H1 (cell line): ENCODE data around the gene CDK2. TPM values are rescaled to one million over a fixed set of nuclear protein-coding genes. Genes with fewer than 3 reads are reported as not detected.
"Not testable (repeated sequence)": the region's sequence is repeated elsewhere in the genome, so short reads cannot be mapped to it uniquely, and the experiment has no call there.

Source experiments
- CTCF ChIA-PET: fragments of 300-600 bp; sonication (Branson Sonifier 250); formaldehyde crosslinking; loops from one replicate; lab custom pipeline; 2021; ENCODE audit not compliant: partially characterized antibody; lab: Charles Lee
- POLR2A ChIA-PET: fragments of 300-600 bp; sonication (Branson Sonifier 250); formaldehyde crosslinking; loops from one replicate; lab custom pipeline; 2021; ENCODE audit warnings: inconsistent platforms; ENCODE audit not compliant: partially characterized antibody; lab: Charles Lee
- DNase-seq, 2 experiments: peaks; one replicate each; pipeline versions ENCODE4 v3.0.0 to v3.0.0-alpha.2; 2010 to 2022; ENCODE audit warnings: low spot score in 2 of 2, low read depth in 1 of 2, mixed read lengths in 1 of 2
- FAIRE-seq: peaks from 2 replicates; lab custom pipeline; 2011; peaks lifted over from hg19 to GRCh38; lab: Jason Lieb, UNC
- H2AFZ ChIP-seq: 2 replicates; pipeline ENCODE4 v1.8.1; 2012; ENCODE audit warnings: low read length, inconsistent platforms
- H2AK5ac ChIP-seq: 2 replicates; pipeline ENCODE4 v1.6.1; 2013; ENCODE audit warnings: low read depth, low read length
- H2BK120ac ChIP-seq: replicated peaks from 2 replicates; pipeline ENCODE3; 2013; ENCODE audit warnings: low read depth, low read length, inconsistent platforms
- H2BK12ac ChIP-seq: 2 replicates; pipeline ENCODE4 v1.6.1; 2013; ENCODE audit warnings: low read depth, low read length
- H2BK15ac ChIP-seq: 2 replicates; pipeline ENCODE4 v1.6.1; 2013; ENCODE audit warnings: low read length
- H2BK20ac ChIP-seq: 2 replicates; pipeline ENCODE4 v1.6.1; 2013; ENCODE audit warnings: low read length
- H2BK5ac ChIP-seq: 2 replicates; pipeline ENCODE4 v1.6.1; 2013; ENCODE audit warnings: low read depth, low read length
- H3K14ac ChIP-seq: 2 replicates; pipeline ENCODE4 v1.6.1; 2013; ENCODE audit warnings: inconsistent platforms; ENCODE audit not compliant: insufficient read length
- H3K18ac ChIP-seq: 2 replicates; pipeline ENCODE4 v1.6.1; 2013; ENCODE audit warnings: low read length; ENCODE audit errors: extremely low read depth
- H3K23ac ChIP-seq: 2 replicates; pipeline ENCODE4 v1.6.1; 2013; ENCODE audit warnings: inconsistent platforms; ENCODE audit not compliant: insufficient read length
- H3K23me2 ChIP-seq: 2 replicates; pipeline ENCODE4 v1.6.1; 2013; ENCODE audit warnings: low read depth, low read length
- H3K27ac ChIP-seq: 2 replicates; pipeline ENCODE4 v1.6.1; 2011; ENCODE audit warnings: low read depth, low read length, inconsistent platforms
- H3K27me3 ChIP-seq, 4 experiments: replicated peaks in 1 of 4; 1 replicate in 1 of 4; 2 replicates in 3 of 4; pipeline versions ENCODE4 v1.6.1 to v1.8.1; 2011 to 2013; ENCODE audit warnings: low read length in 3 of 4, mild to moderate bottlenecking in 3 of 4, inconsistent platforms in 2 of 4, mixed read lengths in 2 of 4, moderate library complexity in 1 of 4; ENCODE audit not compliant: control insufficient read depth in 3 of 4, insufficient read depth in 3 of 4; ENCODE audit errors: extremely low read depth in 1 of 4
- H3K36me3 ChIP-seq, 4 experiments: 2 replicates each; pipeline versions ENCODE4 v1.6.1 to v1.8.1; 2011 to 2013; ENCODE audit warnings: mild to moderate bottlenecking in 4 of 4, low read length in 3 of 4, moderate library complexity in 2 of 4, control low read depth in 1 of 4, inconsistent platforms in 1 of 4; ENCODE audit not compliant: insufficient read depth in 4 of 4, control insufficient read depth in 2 of 4
- H3K4ac ChIP-seq: replicated peaks from 2 replicates; pipeline ENCODE3; 2013; ENCODE audit warnings: low read length, low read depth, mixed read lengths, inconsistent platforms; ENCODE audit not compliant: insufficient read length
- H3K4me1 ChIP-seq, 4 experiments: replicated peaks in 1 of 4; 1 replicate in 1 of 4; 2 replicates in 3 of 4; pipeline versions ENCODE4 v1.6.1 to v1.8.1; 2011 to 2013; ENCODE audit warnings: low read length in 3 of 4, inconsistent platforms in 2 of 4, mixed read lengths in 1 of 4; ENCODE audit not compliant: insufficient read depth in 4 of 4, control insufficient read depth in 3 of 4
- H3K4me2 ChIP-seq, 2 experiments: 2 replicates each; pipeline versions ENCODE4 v1.6.1 to v1.8.1; 2011 to 2013; ENCODE audit warnings: low read depth in 2 of 2, low read length in 2 of 2, control low read depth in 1 of 2, inconsistent platforms in 1 of 2, mild to moderate bottlenecking in 1 of 2; ENCODE audit not compliant: insufficient read depth in 1 of 2
- H3K4me3 ChIP-seq, 4 experiments: fragments of 200-600, 300-600 bp in 1 of 4; sonication (generic), shearing (Covaris generic), sonication (Bioruptor Twin) in 1 of 4; 2 replicates each; pipeline versions ENCODE4 v1.5.1 to v1.8.1; 2011 to 2016; ENCODE audit warnings: low read length in 4 of 4, low read depth in 3 of 4, control low read depth in 2 of 4, inconsistent platforms in 2 of 4, mild to moderate bottlenecking in 2 of 4, mixed read lengths in 1 of 4, moderate library complexity in 1 of 4; ENCODE audit not compliant: insufficient read depth in 2 of 4; ENCODE audit errors: extremely low read depth in 1 of 4
- H3K56ac ChIP-seq: replicated peaks from 2 replicates; pipeline ENCODE3; 2013; ENCODE audit warnings: low read depth, mild to moderate bottlenecking, mixed read lengths, low read length, inconsistent platforms; ENCODE audit not compliant: insufficient read length
- H3K79me1 ChIP-seq: 2 replicates; pipeline ENCODE4 v1.6.1; 2013; ENCODE audit warnings: low read depth, low read length, control low read depth
- H3K79me2 ChIP-seq, 2 experiments: 2 replicates each; pipeline versions ENCODE4 v1.6.1 to v1.8.1; 2012 to 2013; ENCODE audit warnings: low read length in 2 of 2, mild to moderate bottlenecking in 2 of 2, inconsistent platforms in 1 of 2; ENCODE audit not compliant: insufficient read depth in 2 of 2, control insufficient read depth in 1 of 2
- H3K9ac ChIP-seq, 4 experiments: replicated peaks in 1 of 4; 1 replicate in 1 of 4; 2 replicates in 3 of 4; pipeline versions ENCODE4 v1.6.1 to v1.8.1; 2011 to 2013; ENCODE audit warnings: low read depth in 3 of 4, low read length in 3 of 4, control low read depth in 2 of 4, mild to moderate bottlenecking in 2 of 4, moderate library complexity in 2 of 4, inconsistent platforms in 1 of 4; ENCODE audit errors: extremely low read depth in 1 of 4
- H3K9me3 ChIP-seq, 2 experiments: 2 replicates each; pipeline versions ENCODE4 v1.6.1 to v1.8.1; 2012 to 2013; ENCODE audit warnings: mild to moderate bottlenecking in 2 of 2, moderate library complexity in 2 of 2, control low read depth in 1 of 2, inconsistent platforms in 1 of 2, low read depth in 1 of 2, low read length in 1 of 2, mixed read lengths in 1 of 2; ENCODE audit not compliant: insufficient read depth in 2 of 2
- H4K20me1 ChIP-seq, 2 experiments: replicated peaks in 1 of 2; 2 replicates each; pipeline versions ENCODE3 to v1.8.1; 2011 to 2013; ENCODE audit warnings: inconsistent platforms in 2 of 2, low read length in 2 of 2, mild to moderate bottlenecking in 1 of 2; ENCODE audit not compliant: insufficient read depth in 2 of 2, control insufficient read depth in 1 of 2
- H4K5ac ChIP-seq: 2 replicates; pipeline ENCODE4 v1.6.1; 2013; ENCODE audit warnings: low read length, low read depth, mixed read lengths, inconsistent platforms; ENCODE audit not compliant: insufficient read length
- H4K8ac ChIP-seq: 2 replicates; pipeline ENCODE4 v1.8.0; 2013; ENCODE audit warnings: mild to moderate bottlenecking, moderate library complexity, low read length, inconsistent platforms; ENCODE audit not compliant: insufficient read depth; ENCODE audit errors: extremely low read depth
- H4K91ac ChIP-seq: replicated peaks from 2 replicates; pipeline ENCODE3; 2013; ENCODE audit warnings: low read length, mixed read lengths, inconsistent platforms; ENCODE audit not compliant: insufficient read length
- KDM4A ChIP-seq: IDR thresholded peaks from one replicate; pipeline ENCODE4 v1.7.1; 2012; ENCODE audit warnings: low read depth, mild to moderate bottlenecking, moderate library complexity, low read length, inconsistent platforms; ENCODE audit not compliant: severe bottlenecking
- PHF8 ChIP-seq: fragments of 200-600 bp; sonication (generic); conservative IDR thresholded peaks from 2 replicates; pipeline ENCODE4 v1.7.1; 2012; ENCODE audit warnings: low read depth, mild to moderate bottlenecking, inconsistent platforms, low read length, moderate library complexity
- POLR2AphosphoS5 ChIP-seq: IDR thresholded peaks from 2 replicates; pipeline ENCODE4 v1.6.1; 2011; ENCODE audit warnings: low read depth, low read length
- SIN3A ChIP-seq, 2 experiments: IDR thresholded peaks in 1 of 2; conservative IDR thresholded peaks in 1 of 2; 2 replicates each; pipeline ENCODE4 v1.6.1; 2011 to 2012; ENCODE audit warnings: low read length in 2 of 2, improper control_type of control experiment in 1 of 2, low read depth in 1 of 2, mild to moderate bottlenecking in 1 of 2
- TAF7 ChIP-seq: optimal IDR thresholded peaks from 2 replicates; pipeline ENCODE3; 2011; ENCODE audit warnings: low read depth, mild to moderate bottlenecking, inconsistent platforms, low read length, moderate library complexity, borderline replicate concordance
- TBP ChIP-seq: IDR thresholded peaks from 2 replicates; pipeline ENCODE4 v1.6.1; 2011; ENCODE audit warnings: low read depth, low read length, improper control_type of control experiment
- WGBS, 2 experiments: shearing (Covaris generic) in 1 of 2; methylation state at CpG; one replicate each; pipeline versions ENCODE4 v1.1.6 to v1.1.7; 2013 to 2015; ENCODE audit warnings: low lambda C conversion rate in 2 of 2, mixed read lengths in 2 of 2, inconsistent platforms in 1 of 2, low coverage in 1 of 2, missing lambda C conversion rate in 1 of 2; ENCODE audit not compliant: insufficient replicate concordance in 2 of 2, insufficient coverage in 1 of 2, insufficient read length in 1 of 2; ENCODE audit errors: extremely low coverage in 1 of 2, missing lambda C conversion rate in 1 of 2; 5-methylcytosine and 5-hydroxymethylcytosine counted together
- polyA plus RNA-seq, 7 experiments: library from polyadenylated mRNA; depleted of rRNA in 3 of 7; stranded (reverse) in 5 of 7; unstranded in 2 of 7; fragments of >200 nt in 5 of 7; fragments of 200-250 nt in 2 of 7; gene quantifications; 1 replicate in 5 of 7; 2 replicates in 1 of 7; 4 replicates in 1 of 7; pipeline versions ENCODE4 v1.2.1 to v1.2.3, GENCODE V29; 2011 to 2013; ENCODE audit warnings: missing spikeins in 2 of 7, mixed read lengths in 2 of 7
- total RNA-seq: library from RNA; stranded (reverse); fragmentation: NEBNext Ultra II Directional; extraction: Animal tissue kit (Norgen Biotek cat#: 25700); gene quantifications from 2 replicates; pipeline ENCODE4 v1.2.1, GENCODE V29; 2021

The CDK2 gene
- total and polyA plus RNA-seq, 2 of the 8 experiments (the other 6 are each of a cell fraction or from before 2014, with no cell fraction given): 39.4 to 42.5 TPM

DNA sequence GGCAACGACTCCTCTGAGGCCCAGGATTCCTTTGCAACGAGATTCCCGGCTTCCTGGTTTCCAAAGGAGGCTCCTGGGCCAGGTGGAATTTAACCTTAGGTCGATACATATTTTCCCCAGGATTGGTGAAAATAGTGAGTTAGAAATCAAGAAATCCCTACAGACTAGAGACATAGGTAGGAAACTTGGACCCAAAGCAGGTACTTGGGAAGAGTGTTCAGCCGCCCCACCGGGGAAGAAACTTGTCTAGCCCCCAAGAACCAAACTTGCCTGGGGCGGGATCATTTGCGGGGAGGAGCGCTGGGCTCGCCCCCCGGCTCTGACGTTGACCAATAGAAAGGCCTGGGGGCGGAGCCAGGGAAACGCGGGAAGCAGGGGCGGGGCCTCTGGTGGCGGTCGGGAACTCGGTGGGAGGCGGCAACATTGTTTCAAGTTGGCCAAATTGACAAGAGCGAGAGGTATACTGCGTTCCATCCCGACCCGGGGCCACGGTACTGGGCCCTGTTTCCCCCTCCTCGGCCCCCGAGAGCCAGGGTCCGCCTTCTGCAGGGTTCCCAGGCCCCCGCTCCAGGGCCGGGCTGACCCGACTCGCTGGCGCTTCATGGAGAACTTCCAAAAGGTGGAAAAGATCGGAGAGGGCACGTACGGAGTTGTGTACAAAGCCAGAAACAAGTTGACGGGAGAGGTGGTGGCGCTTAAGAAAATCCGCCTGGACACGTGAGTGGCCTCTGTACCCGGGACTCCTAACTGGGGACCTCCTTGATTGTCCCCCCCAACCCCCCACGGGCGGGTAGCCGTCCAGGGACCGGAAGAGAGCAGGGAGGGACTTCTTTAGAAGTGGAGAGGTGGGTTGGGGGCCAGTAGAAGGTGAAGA, at the start of gene CDK2 (continued):
- TF ChIP-seq SIN3A (conservative IDR thresholded peaks at IDR 0.05 in 1 of 2, IDR thresholded peaks at IDR 0.05 in 1 of 2; ENCODE audit: low read depth in 1 of 2, low read length in 2 of 2) (peak; percentile 37 to 74; a peak in 3 of 4 replicates), KDM4A (peak; percentile 53), TAF7 (peak; percentile 37), TBP (peak; percentile 17), POLR2AphosphoS5 (peak; percentile 67), PHF8 (peak; percentile 70)

DNA sequence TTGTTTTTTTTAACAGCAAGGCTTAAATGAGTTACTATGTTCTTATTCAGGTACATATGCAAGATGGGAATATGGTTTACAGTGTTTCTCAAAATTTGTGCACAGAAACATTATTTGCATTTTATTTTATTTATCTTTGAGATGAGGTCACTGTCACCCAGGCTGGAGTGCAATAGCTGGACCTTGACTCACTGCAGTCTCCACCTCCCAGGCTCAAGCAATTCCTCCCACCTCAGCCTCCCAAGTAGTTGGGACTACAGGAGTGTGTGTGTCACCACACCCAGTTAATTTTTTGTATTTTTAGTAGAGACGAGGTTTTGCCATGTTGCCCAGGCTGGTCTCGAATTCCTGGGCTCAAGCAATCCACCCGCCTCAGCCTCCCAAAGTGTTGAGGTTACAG, 47.6 kb upstream of the CDK2 start:
- H3K18ac ChIP-seq, H3K4me1 ChIP-seq, H2AK5ac ChIP-seq, H3K23me2 ChIP-seq, DNase-seq, H3K4me2 ChIP-seq, H2AFZ ChIP-seq, H3K56ac ChIP-seq, H2BK20ac ChIP-seq, H3K14ac ChIP-seq, H2BK5ac ChIP-seq, H3K4me3 ChIP-seq, H2BK120ac ChIP-seq, H3K23ac ChIP-seq, CTCF ChIA-PET, H3K9ac ChIP-seq, H4K91ac ChIP-seq, H2BK12ac ChIP-seq, H3K4ac ChIP-seq, H2BK15ac ChIP-seq, H3K27me3 ChIP-seq, H4K8ac ChIP-seq, FAIRE-seq, H4K5ac ChIP-seq, H3K9me3 ChIP-seq, H3K27ac ChIP-seq, H3K79me1 ChIP-seq: not testable (repeated sequence)
- peaks cover 10 to 91% of the 10 kb centered on the region in 2 experiments for H3K79me2 ChIP-seq
- POLR2A ChIA-PET: interaction anchor here (0.7 kb wide), 1 partner anchor 775 kb away, joined by 3 read pairs; no protein-coding TSS in a partner anchor
- whole genome bisulfite sequencing, 2 experiments: 97% methylated on average over 3 of the region's 3 CpGs; no CpG with 5 or more reads in 1 of the 2 experiments
- peaks cover 0 to 20% (median 2%) of the 10 kb centered on the region in 4 experiments; a peak in 5 of 8 replicates for H3K36me3 ChIP-seq
- H4K20me1 ChIP-seq: peaks cover under 1 to 11% of the 10 kb centered on the region in 2 experiments
